ENCODE results near the gene IPO11.
"Not testable (repeated sequence)": the region's sequence is repeated elsewhere in the genome, so short reads cannot be mapped to it uniquely, and the experiment has no call there.

Gene IPO11

GRCh38 chr5:62606878-62607277 lies 194.3 kb downstream of the IPO11 start:
- no peak for DNase-seq

- no peak for DNase-seq
These were observed 195.1 kb downstream of the IPO11 start for GRCh38 chr5:62607615-62608014.

GRCh38 chr5:62608529-62609511 lies 196.3 kb downstream of the IPO11 start:
- no peak for DNase-seq

- no peak for DNase-seq
These were observed 201.8 kb downstream of the IPO11 start for GRCh38 chr5:62614355-62614754.

GRCh38 chr5:62616615-62617277 lies 204.2 kb downstream of the IPO11 start:
- DNase-seq: no peak

- no peak for DNase-seq
These were observed 205.4 kb downstream of the IPO11 start for GRCh38 chr5:62617943-62618342.

- no peak for DNase-seq
These were observed 208.2 kb downstream of the IPO11 start for GRCh38 chr5:62620761-62621160.

- DNase-seq: no peak
These were observed 208.7 kb downstream of the IPO11 start for GRCh38 chr5:62621280-62621679.

- DNase-seq: no peak
These were observed 210.7 kb downstream of the IPO11 start for GRCh38 chr5:62623271-62623670.

- not testable (repeated sequence) for DNase-seq
These were observed 211.9 kb downstream of the IPO11 start for GRCh38 chr5:62624436-62624835.

- no peak for DNase-seq
These were observed 214.0 kb downstream of the IPO11 start for GRCh38 chr5:62626534-62626933.

GRCh38 chr5:62627121-62627520 lies 214.6 kb downstream of the IPO11 start:
- no peak for DNase-seq

GRCh38 chr5:62627901-62628300 lies 215.3 kb downstream of the IPO11 start:
- DNase-seq: no peak

- no peak for DNase-seq
These were observed 219.5 kb downstream of the IPO11 start for GRCh38 chr5:62631909-62632580.

GRCh38 chr5:62633243-62633642 lies 220.7 kb downstream of the IPO11 start:
- no peak for DNase-seq

- DNase-seq: no peak
These were observed 227.9 kb downstream of the IPO11 start for GRCh38 chr5:62640446-62640845.

- no peak for DNase-seq
These were observed 229.9 kb downstream of the IPO11 start for GRCh38 chr5:62642468-62642867.

GRCh38 chr5:62643556-62644451 lies 231.2 kb downstream of the IPO11 start:
- no peak for DNase-seq

GRCh38 chr5:62645223-62645622 lies 232.7 kb downstream of the IPO11 start:
- DNase-seq: no peak

GRCh38 chr5:62647241-62647640 lies 234.7 kb downstream of the IPO11 start:
- DNase-seq: no peak

GRCh38 chr5:62649025-62649424 lies 236.5 kb downstream of the IPO11 start:
- no peak for DNase-seq

GRCh38 chr5:62649476-62650113 lies 237.0 kb downstream of the IPO11 start:
- no peak for DNase-seq

Data from activated CD4-positive, alpha-beta T cell treated with anti-CD3 and anti-CD28 coated beads, Interleukin-2, amount 50 U/mL, for 48 hours (primary cell).